Suprapubic skin (tissue), 4 donors: Measurements from ENCODE around the gene PCID2. TPM values are rescaled to one million over a fixed set of nuclear protein-coding genes. Genes with fewer than 3 reads are reported as not detected.

Experiments
- DNase-seq, 2 donors: peaks; one replicate each; pipeline ENCODE4 v3.0.0-alpha.2; 2019; ENCODE audit warnings: low spot score in 2 of 2
- H3K27ac ChIP-seq: fragments of 200-600 bp; sonication (generic); one replicate; pipeline ENCODE4 v1.5.1; 2019
- H3K27me3 ChIP-seq: fragments of 200-600 bp; sonication (generic); one replicate; pipeline ENCODE4 v1.5.1; 2019
- H3K36me3 ChIP-seq: fragments of 200-600 bp; sonication (generic); one replicate; pipeline ENCODE4 v1.5.1; 2019
- H3K4me1 ChIP-seq: fragments of 200-600 bp; sonication (generic); one replicate; pipeline ENCODE4 v1.5.1; 2019
- H3K4me3 ChIP-seq: fragments of 200-600 bp; sonication (generic); one replicate; pipeline ENCODE4 v1.5.1; 2019; ENCODE audit warnings: mild to moderate bottlenecking
- H3K9me3 ChIP-seq: fragments of 200-600 bp; sonication (generic); one replicate; pipeline ENCODE4 v1.5.1; 2019
- EP300 ChIP-seq: sonication (generic); formaldehyde crosslinking; IDR thresholded peaks from one replicate; pipeline ENCODE4 v1.6.1; 2017; ENCODE audit warnings: antibody characterized with exemption
- POLR2A ChIP-seq, 2 donors: fragments of 450-650 bp; IDR thresholded peaks; one replicate each; pipeline ENCODE4 v1.6.1; 2017; ENCODE audit warnings: antibody characterized with exemption in 2 of 2, mild to moderate bottlenecking in 2 of 2, moderate library complexity in 2 of 2
- POLR2AphosphoS5 ChIP-seq, 3 donors: sonication (generic); formaldehyde crosslinking; IDR thresholded peaks; one replicate each; pipeline ENCODE4 v1.6.1; 2017; ENCODE audit warnings: antibody characterized with exemption in 3 of 3
- WGBS: methylation state at CpG from one replicate; pipeline ENCODE4 v1.1.5; 2018; 5-methylcytosine and 5-hydroxymethylcytosine counted together
- total RNA-seq, 4 donors: library from RNA; depleted of rRNA; stranded (reverse); fragments of >200 nt; gene quantifications; one replicate each; pipeline ENCODE4 v1.1.0, GENCODE V29; 2016
- TF ChIP-seq, protein P1 (sequence below), 2 donors: fragments of 200-600 bp in 1 of 2; fragments of 450-650 bp in 1 of 2; sonication (generic) in 1 of 2; IDR thresholded peaks; one replicate each; pipeline ENCODE4 v1.5.1; 2016 to 2019; ENCODE audit warnings: antibody characterized with exemption in 2 of 2, mild to moderate bottlenecking in 1 of 2, moderate library complexity in 1 of 2

PCID2 gene
- total RNA-seq, 4 donors from 2014 or later, result 33.2 to 99.5 (median 49.5) TPM

- Histone ChIP-seq H3K4me3 (no peak overlapping the region), H3K9me3 (no peaks in the 10 kb centered on the region), H3K36me3 (peaks cover 95% of the 10 kb centered on the region), H3K27me3 (no peaks in the 10 kb centered on the region), H3K27ac (no peak overlapping the region), H3K4me1 (no peaks in the 10 kb centered on the region)
- TF ChIP-seq POLR2A (IDR thresholded peaks at IDR 0.05), result no peak
- TF ChIP-seq, protein P1, sequence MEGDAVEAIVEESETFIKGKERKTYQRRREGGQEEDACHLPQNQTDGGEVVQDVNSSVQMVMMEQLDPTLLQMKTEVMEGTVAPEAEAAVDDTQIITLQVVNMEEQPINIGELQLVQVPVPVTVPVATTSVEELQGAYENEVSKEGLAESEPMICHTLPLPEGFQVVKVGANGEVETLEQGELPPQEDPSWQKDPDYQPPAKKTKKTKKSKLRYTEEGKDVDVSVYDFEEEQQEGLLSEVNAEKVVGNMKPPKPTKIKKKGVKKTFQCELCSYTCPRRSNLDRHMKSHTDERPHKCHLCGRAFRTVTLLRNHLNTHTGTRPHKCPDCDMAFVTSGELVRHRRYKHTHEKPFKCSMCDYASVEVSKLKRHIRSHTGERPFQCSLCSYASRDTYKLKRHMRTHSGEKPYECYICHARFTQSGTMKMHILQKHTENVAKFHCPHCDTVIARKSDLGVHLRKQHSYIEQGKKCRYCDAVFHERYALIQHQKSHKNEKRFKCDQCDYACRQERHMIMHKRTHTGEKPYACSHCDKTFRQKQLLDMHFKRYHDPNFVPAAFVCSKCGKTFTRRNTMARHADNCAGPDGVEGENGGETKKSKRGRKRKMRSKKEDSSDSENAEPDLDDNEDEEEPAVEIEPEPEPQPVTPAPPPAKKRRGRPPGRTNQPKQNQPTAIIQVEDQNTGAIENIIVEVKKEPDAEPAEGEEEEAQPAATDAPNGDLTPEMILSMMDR (IDR thresholded peaks at IDR 0.05), result no peak
- no peak for TF ChIP-seq EP300
- TF ChIP-seq POLR2AphosphoS5 (IDR thresholded peaks at IDR 0.05), result no peak
- 95% methylated on average over 25 of the region's 28 CpGs for WGBS
- no peak for DNase-seq
Observed at GRCh38 chr13:113179374-113180230, 28.9 kb downstream of the PCID2 start.

DNA sequence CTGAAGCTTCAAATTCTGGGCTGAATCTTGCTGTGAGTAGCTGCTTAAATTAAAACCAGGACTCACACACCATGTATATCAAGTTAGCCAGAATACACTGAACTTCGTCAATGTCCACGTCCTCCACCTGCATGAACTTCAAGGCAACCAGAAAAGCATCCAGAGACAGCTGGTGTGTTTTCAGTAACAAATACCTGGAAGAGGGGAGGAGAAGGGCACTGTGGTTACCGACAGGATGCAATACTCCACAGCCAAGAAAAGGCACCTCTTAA, 29.6 kb downstream of the PCID2 start:
- H3K4me3 ChIP-seq, result no peak overlapping the region
- 84% methylated on average over 3 of the region's 3 CpGs for WGBS
- H3K27me3 ChIP-seq, result no peaks in the 10 kb centered on the region
- no peak for DNase-seq
- no peaks in the 10 kb centered on the region for H3K4me1 ChIP-seq
- no peak overlapping the region for H3K27ac ChIP-seq
- peaks cover 92% of the 10 kb centered on the region for H3K36me3 ChIP-seq
- no peaks in the 10 kb centered on the region for H3K9me3 ChIP-seq
- no peak for TF ChIP-seq POLR2A (IDR thresholded peaks at IDR 0.05)
- TF ChIP-seq EP300, result no peak
- no peak for TF ChIP-seq POLR2AphosphoS5 (IDR thresholded peaks at IDR 0.05)
- TF ChIP-seq, protein P1 (IDR thresholded peaks at IDR 0.05), result no peak

DNA sequence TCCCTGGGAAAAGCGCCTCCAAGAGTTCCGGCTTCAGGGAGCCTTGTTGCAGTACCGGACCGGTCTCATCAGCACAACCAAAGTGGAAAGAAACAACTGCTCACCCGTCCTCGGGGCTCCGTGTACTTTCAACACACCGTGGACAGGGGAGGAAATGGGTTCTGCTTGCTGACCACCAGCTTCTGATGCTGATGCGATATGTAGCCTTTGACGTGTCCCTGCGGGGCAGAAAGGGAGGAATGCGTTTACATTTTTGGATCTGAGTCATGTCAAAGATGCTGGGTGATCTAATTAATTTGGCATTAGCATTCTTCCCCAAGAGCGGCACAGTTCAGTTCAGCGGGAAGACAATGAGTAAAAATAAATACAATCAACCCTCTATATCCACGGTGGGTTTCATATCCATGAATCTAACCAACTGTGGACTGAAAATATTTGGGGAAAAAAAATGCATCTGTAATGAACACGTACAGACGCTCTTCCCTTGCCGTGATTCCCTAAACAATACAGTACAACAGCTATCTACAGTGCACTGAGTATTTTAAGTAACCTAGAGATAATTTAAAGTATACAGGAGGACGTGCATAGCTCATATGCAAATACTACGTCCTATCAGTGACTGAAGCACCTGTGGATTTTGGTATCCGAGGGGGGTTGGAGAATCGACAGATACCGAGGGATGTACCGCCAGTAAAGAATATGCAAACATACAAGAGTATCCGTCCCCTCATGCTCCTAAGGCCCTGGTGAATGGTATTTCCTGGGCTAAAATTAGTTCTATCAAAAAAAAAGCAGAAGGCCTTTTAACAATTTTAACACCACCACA, 30.2 kb downstream of the PCID2 start:
- TF ChIP-seq EP300 (no peak), POLR2A (IDR thresholded peaks at IDR 0.05) (no peak)
- TF ChIP-seq, protein P1 (IDR thresholded peaks at IDR 0.05), result no peak
- WGBS, result 88% methylated on average over 25 of the region's 25 CpGs
- Histone ChIP-seq H3K4me3 (no peak overlapping the region), H3K4me1 (no peaks in the 10 kb centered on the region), H3K36me3 (peaks cover 88% of the 10 kb centered on the region), H3K27me3 (no peaks in the 10 kb centered on the region), H3K27ac (no peak overlapping the region), H3K9me3 (no peaks in the 10 kb centered on the region)
- no peak for DNase-seq

DNA sequence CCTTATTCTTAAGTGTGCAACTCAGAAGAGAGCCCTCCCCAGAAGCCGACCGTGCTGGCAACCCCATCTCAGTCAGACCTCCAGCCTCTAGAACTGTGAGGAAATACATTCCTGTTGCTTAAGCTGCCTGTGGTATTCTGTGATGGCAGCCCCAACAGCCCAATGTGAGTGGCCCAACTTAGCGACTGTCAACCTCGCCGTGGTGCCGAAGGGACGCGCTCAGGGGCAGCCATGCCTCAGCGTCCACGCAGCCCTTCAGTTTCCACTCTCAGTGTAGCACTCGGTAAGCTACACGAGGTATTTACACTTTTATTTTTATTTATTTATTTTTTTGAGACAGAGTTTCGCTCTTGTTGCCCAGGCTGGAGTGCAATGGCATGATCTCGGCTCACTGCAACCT, 31.6 kb downstream of the PCID2 start:
- DNase-seq, result no peak
- TF ChIP-seq, protein P1 (IDR thresholded peaks at IDR 0.05), result no peak
- Histone ChIP-seq H3K4me3 (no peak overlapping the region), H3K9me3 (no peaks in the 10 kb centered on the region), H3K27ac (no peak overlapping the region), H3K36me3 (peaks cover 88% of the 10 kb centered on the region), H3K27me3 (no peaks in the 10 kb centered on the region), H3K4me1 (no peaks in the 10 kb centered on the region)
- 96% methylated on average over 14 of the region's 14 CpGs for WGBS

- WGBS, result 79% methylated on average over 5 of the region's 5 CpGs
- H3K27ac ChIP-seq, result no peak overlapping the region
- H3K36me3 ChIP-seq, result peaks cover 90% of the 10 kb centered on the region
Observed at GRCh38 chr13:113176280-113176679, 32.2 kb downstream of the PCID2 start.

More at GRCh38 chr13:113176280-113176679, 32.2 kb downstream of the PCID2 start:
- Histone ChIP-seq H3K27me3 (no peaks in the 10 kb centered on the region), H3K9me3 (no peaks in the 10 kb centered on the region), H3K4me3 (no peak overlapping the region), H3K4me1 (no peaks in the 10 kb centered on the region)
- DNase-seq, result no peak
- TF ChIP-seq EP300 (no peak), POLR2AphosphoS5 (IDR thresholded peaks at IDR 0.05) (no peak), POLR2A (IDR thresholded peaks at IDR 0.05) (no peak)
- TF ChIP-seq, protein P1 (IDR thresholded peaks at IDR 0.05), result no peak
